ENCODE results near the gene GZF1. TPM values are rescaled to one million over a fixed set of nuclear protein-coding genes. Genes with fewer than 3 reads are reported as not detected.

Gene GZF1
- total and polyA plus RNA-seq, 9 donors, result 8.5 to 31.4 (median 16.8) TPM

GRCh38 chr20:23349338-23350195, 12.4 kb upstream of the GZF1 start:
- TF ChIP-seq EP300 (IDR thresholded peaks at IDR 0.05), result no peak
- TF ChIP-seq CTCF (IDR thresholded peaks at IDR 0.05), result peak; percentile 56 to 72 (median 67)
- Histone ChIP-seq H3K9me3 (no peaks in the 10 kb centered on the region), H3K27ac (peak overlapping the region; percentile 89 to 99), H3K27me3 (no peaks in the 10 kb centered on the region), H3K4me3 (peak overlapping the region; percentile 72), H3K4me1 (ENCODE audit: insufficient read depth) (peaks cover 3% of the 10 kb centered on the region), H3K36me3 (no peaks in the 10 kb centered on the region)
- peak in 4 of 5 donors; percentile 44 to 79 (median 52) for DNase-seq
- intact Hi-C loops (cut with DNase I), result loop anchor here in 3 of 4 donors (10.0 kb wide), 8 partner anchors 65 to 1705 kb away; partner anchors contain the start of genes CST9 (in 2 of the 3), ACSS1 (in 1 of the 3), CST3 (in 1 of the 3) and THBD (in 1 of the 3)
- 4 to 5% (median 4%) methylated on average over 23 of the region's 23 CpGs for WGBS, 3 donors

GRCh38 chr20:23350196-23350903, 11.6 kb upstream of the GZF1 start, which contains the start of gene NXT1:
NXT1 (plus strand) TSS chr20:23350791; CDS start chr20:23354042, 3,251 bp downstream.
- peak within 1 kb of the TSS; percentile 72 for H3K4me3 ChIP-seq
- 0 to 2% (median 1%) methylated on average over 51 to 65 of the region's 65 CpGs for WGBS, 3 donors
- no peaks in the 10 kb centered on the region for H3K9me3 ChIP-seq
- no peaks in the 10 kb centered on the region for H3K27me3 ChIP-seq
- TF ChIP-seq EP300 (IDR thresholded peaks at IDR 0.05) (peak; percentile 75), POLR2A (IDR thresholded peaks at IDR 0.05) (peak; percentile 90), CTCF (IDR thresholded peaks at IDR 0.05) (peak in 1 of 3 donors; percentile 4)
- intact Hi-C loops (cut with DNase I), result loop anchor here in 2 of 4 donors (10.0 kb wide), 3 partner anchors 64 to 1704 kb away; partner anchors contain the start of genes ACSS1 (in 1 of the 2) and CST3 (in 1 of the 2)
- peaks cover 3% of the 10 kb centered on the region for H3K4me1 ChIP-seq (ENCODE audit: insufficient read depth)
- peak within 1 kb of the TSS; percentile 89 to 99 for H3K27ac ChIP-seq
- H3K36me3 ChIP-seq, result no peaks in the 10 kb centered on the region
- peak; percentile 96 to 99 (median 98) for DNase-seq

- intact Hi-C loops (cut with DNase I), result loop anchor here in 2 of 4 donors (10.0 kb wide), 3 partner anchors 64 to 1704 kb away; partner anchors contain the start of genes ACSS1 (in 1 of the 2) and CST3 (in 1 of the 2)
- H3K27me3 ChIP-seq, result no peaks in the 10 kb centered on the region
- DNase-seq, result peak in 4 of 5 donors; percentile 55 to 75 (median 62)
- H3K4me3 ChIP-seq, result peak overlapping the region; percentile 72
- H3K27ac ChIP-seq, result peak overlapping the region; percentile 89 to 99
- H3K36me3 ChIP-seq, result no peaks in the 10 kb centered on the region
- H3K9me3 ChIP-seq, result no peaks in the 10 kb centered on the region
- TF ChIP-seq CTCF (IDR thresholded peaks at IDR 0.05) (no peak), POLR2A (IDR thresholded peaks at IDR 0.05) (no peak), EP300 (IDR thresholded peaks at IDR 0.05) (no peak)
- H3K4me1 ChIP-seq (ENCODE audit: insufficient read depth), result peaks cover 3% of the 10 kb centered on the region
- WGBS, 3 donors, result 1% methylated on average over 56 to 64 of the region's 64 CpGs
Measured at GRCh38 chr20:23350904-23351838, 10.8 kb upstream of the GZF1 start.

All from ovary (tissue), 9 donors.